Neural progenitor cell (in vitro differentiated cells): ENCODE results near the gene PPARGC1A. TPM values are rescaled to one million over a fixed set of nuclear protein-coding genes. Genes with fewer than 3 reads are reported as not detected.

Experiments used
- DNase-seq: peaks from one replicate; pipeline ENCODE4 v3.0.0-alpha.2; 2016; ENCODE audit warnings: low spot score
- H2AFZ ChIP-seq: fragments of 200-600 bp; sonication (generic); replicated peaks from 2 replicates; pipeline ENCODE4 v1.6.1; 2016; ENCODE audit warnings: antibody characterized with exemption
- H3F3A ChIP-seq: fragments of 200-600 bp; sonication (generic); 2 replicates; pipeline ENCODE4 v1.6.1; 2016; ENCODE audit warnings: antibody characterized with exemption, low read depth
- H3K27ac ChIP-seq: fragments of 200-600 bp; sonication (generic); 2 replicates; pipeline ENCODE4 v1.5.1; 2016; ENCODE audit warnings: mild to moderate bottlenecking
- H3K27me3 ChIP-seq: fragments of 200-600 bp; sonication (generic); 2 replicates; pipeline ENCODE4 v1.6.1; 2016; ENCODE audit warnings: mild to moderate bottlenecking, moderate library complexity
- H3K36me3 ChIP-seq: fragments of 200-600 bp; sonication (generic); 2 replicates; pipeline ENCODE4 v1.5.1; 2016
- H3K4me1 ChIP-seq: fragments of 200-600 bp; sonication (generic); 2 replicates; pipeline ENCODE4 v1.6.1; 2016; ENCODE audit warnings: mixed run types
- H3K4me2 ChIP-seq: fragments of 200-600 bp; sonication (generic); 2 replicates; pipeline ENCODE4 v1.6.1; 2016
- H3K4me3 ChIP-seq: fragments of 200-600 bp; sonication (generic); 2 replicates; pipeline ENCODE4 v1.5.1; 2016
- H3K79me2 ChIP-seq: fragments of 200-600 bp; sonication (generic); 2 replicates; pipeline ENCODE4 v1.6.1; 2016; ENCODE audit warnings: low read depth
- H3K9ac ChIP-seq: fragments of 200-600 bp; sonication (generic); 2 replicates; pipeline ENCODE4 v1.6.1; 2016
- H3K9me3 ChIP-seq: fragments of 200-600 bp; sonication (generic); 2 replicates; pipeline ENCODE4 v1.5.1; 2016; ENCODE audit warnings: low read depth
- H4K20me1 ChIP-seq: fragments of 200-600 bp; sonication (generic); 2 replicates; pipeline ENCODE4 v1.6.1; 2016; ENCODE audit warnings: low read depth
- H3K27ac Mint-ChIP-seq: 3 replicates; pipeline ENCODE4 v1.8.0; 2021; ENCODE audit warnings: mixed read lengths
- H3K27me3 Mint-ChIP-seq: 2 replicates; pipeline ENCODE4 v1.8.0; 2022; ENCODE audit warnings: low read depth, mild to moderate bottlenecking, inconsistent platforms, moderate library complexity, mixed read lengths; ENCODE audit not compliant: insufficient read depth
- H3K36me3 Mint-ChIP-seq: 3 replicates; pipeline ENCODE4 v1.8.0; 2021; ENCODE audit warnings: mixed read lengths
- H3K4me1 Mint-ChIP-seq: 3 replicates; pipeline ENCODE4 v1.8.0; 2021; ENCODE audit warnings: mixed read lengths
- H3K4me3 Mint-ChIP-seq: 3 replicates; pipeline ENCODE4 v1.8.0; 2021; ENCODE audit warnings: mild to moderate bottlenecking, moderate library complexity, mixed read lengths
- H3K9me3 Mint-ChIP-seq: 3 replicates; pipeline ENCODE4 v1.8.0; 2020; ENCODE audit warnings: mixed read lengths
- CTCF ChIP-seq: fragments of 200-600 bp; sonication (generic); IDR thresholded peaks from 2 replicates; pipeline ENCODE4 v1.5.1; 2017; ENCODE audit warnings: antibody characterized with exemption, mild to moderate bottlenecking
- EZH2 ChIP-seq: fragments of 200-600 bp; sonication (generic); IDR thresholded peaks from 2 replicates; pipeline ENCODE4 v1.6.1; 2017; ENCODE audit warnings: antibody characterized with exemption, mild to moderate bottlenecking, moderate library complexity
- EZH2phosphoT487 ChIP-seq: fragments of 200-600 bp; sonication (generic); IDR thresholded peaks from 2 replicates; pipeline ENCODE4 v1.6.1; 2017; ENCODE audit warnings: antibody characterized with exemption
- total RNA-seq: library from RNA; depleted of rRNA; stranded (reverse); fragments of >200 nt; gene quantifications from 2 replicates; pipeline ENCODE4 v1.2.3, GENCODE V29; 2015; ENCODE audit warnings: low replicate concordance

The PPARGC1A gene
- total RNA-seq, 1 donor from 2014 or later, result 6.6 TPM

- Mint-ChIP-seq H3K4me3 (no peak overlapping the region), H3K27me3 (peaks cover 2% of the 10 kb centered on the region)
- H3K79me2 ChIP-seq, result no peaks in the 10 kb centered on the region
Observed at GRCh38 chr4:23759066-23759465, 130.8 kb downstream of the PPARGC1A start.

GRCh38 chr4:23754688-23755087 is 135.2 kb downstream of the PPARGC1A start:
- Histone ChIP-seq H3K27ac (no peak overlapping the region), H3K4me2 (no peak overlapping the region), H3K4me3 (no peak overlapping the region), H3K4me1 (no peaks in the 10 kb centered on the region), H4K20me1 (no peaks in the 10 kb centered on the region), H3K36me3 (no peaks in the 10 kb centered on the region), H3F3A (no peaks in the 10 kb centered on the region), H3K9me3 (no peaks in the 10 kb centered on the region), H2AFZ (no peak overlapping the region), H3K27me3 (no peaks in the 10 kb centered on the region), H3K79me2 (no peaks in the 10 kb centered on the region), H3K9ac (no peak overlapping the region)
- Mint-ChIP-seq H3K27ac (no peak overlapping the region), H3K9me3 (no peaks in the 10 kb centered on the region), H3K4me3 (no peak overlapping the region), H3K36me3 (no peaks in the 10 kb centered on the region), H3K4me1 (peaks cover 6% of the 10 kb centered on the region), H3K27me3 (no peaks in the 10 kb centered on the region)
- DNase-seq, result no peak
- TF ChIP-seq EZH2phosphoT487, result no peak
- no peak for TF ChIP-seq EZH2
- no peak for TF ChIP-seq CTCF

More at GRCh38 chr4:23759066-23759465, 130.8 kb downstream of the PPARGC1A start:
- Histone ChIP-seq H3K27ac (no peak overlapping the region), H3F3A (no peaks in the 10 kb centered on the region), H3K4me2 (no peak overlapping the region), H3K36me3 (no peaks in the 10 kb centered on the region), H4K20me1 (no peaks in the 10 kb centered on the region), H3K27me3 (no peaks in the 10 kb centered on the region), H3K9ac (no peak overlapping the region), H2AFZ (no peak overlapping the region), H3K9me3 (no peaks in the 10 kb centered on the region), H3K4me3 (no peak overlapping the region), H3K4me1 (no peaks in the 10 kb centered on the region)
- no peak overlapping the region for H3K27ac Mint-ChIP-seq
- H3K36me3 Mint-ChIP-seq, result no peaks in the 10 kb centered on the region
- no peak for TF ChIP-seq EZH2
- TF ChIP-seq CTCF, result no peak
- TF ChIP-seq EZH2phosphoT487, result no peak
- no peaks in the 10 kb centered on the region for H3K9me3 Mint-ChIP-seq
- no peak for DNase-seq
- peaks cover 6% of the 10 kb centered on the region for H3K4me1 Mint-ChIP-seq

- Histone ChIP-seq H3K4me1 (no peaks in the 10 kb centered on the region), H3K27me3 (no peaks in the 10 kb centered on the region), H3K27ac (no peak overlapping the region), H4K20me1 (no peaks in the 10 kb centered on the region), H2AFZ (no peak overlapping the region), H3K36me3 (no peaks in the 10 kb centered on the region), H3K9me3 (no peaks in the 10 kb centered on the region), H3F3A (no peaks in the 10 kb centered on the region), H3K4me3 (no peak overlapping the region), H3K9ac (no peak overlapping the region), H3K4me2 (no peak overlapping the region), H3K79me2 (no peaks in the 10 kb centered on the region)
- H3K27ac Mint-ChIP-seq, result no peak overlapping the region
- H3K27me3 Mint-ChIP-seq, result no peaks in the 10 kb centered on the region
- H3K4me1 Mint-ChIP-seq, result no peaks in the 10 kb centered on the region
- H3K9me3 Mint-ChIP-seq, result peaks cover 4% of the 10 kb centered on the region
- DNase-seq, result no peak
- H3K36me3 Mint-ChIP-seq, result no peaks in the 10 kb centered on the region
- H3K4me3 Mint-ChIP-seq, result no peak overlapping the region
- TF ChIP-seq EZH2phosphoT487 (no peak), EZH2 (no peak), CTCF (no peak)
Observed at GRCh38 chr4:23750125-23750524, 139.7 kb downstream of the PPARGC1A start.
